NK-92 (cell line): Measurements from ENCODE around the gene B3GAT2.

ENCODE experiments used
- DNase-seq: peaks from one replicate; lab custom pipeline; 2025; ENCODE audit not compliant: unreplicated experiment; lab: John Stamatoyannopoulos, UW

Gene B3GAT2

GRCh38 chr6:70844301-70844700 lies 112.6 kb downstream of the B3GAT2 start:
- no peak for DNase-seq

DNA sequence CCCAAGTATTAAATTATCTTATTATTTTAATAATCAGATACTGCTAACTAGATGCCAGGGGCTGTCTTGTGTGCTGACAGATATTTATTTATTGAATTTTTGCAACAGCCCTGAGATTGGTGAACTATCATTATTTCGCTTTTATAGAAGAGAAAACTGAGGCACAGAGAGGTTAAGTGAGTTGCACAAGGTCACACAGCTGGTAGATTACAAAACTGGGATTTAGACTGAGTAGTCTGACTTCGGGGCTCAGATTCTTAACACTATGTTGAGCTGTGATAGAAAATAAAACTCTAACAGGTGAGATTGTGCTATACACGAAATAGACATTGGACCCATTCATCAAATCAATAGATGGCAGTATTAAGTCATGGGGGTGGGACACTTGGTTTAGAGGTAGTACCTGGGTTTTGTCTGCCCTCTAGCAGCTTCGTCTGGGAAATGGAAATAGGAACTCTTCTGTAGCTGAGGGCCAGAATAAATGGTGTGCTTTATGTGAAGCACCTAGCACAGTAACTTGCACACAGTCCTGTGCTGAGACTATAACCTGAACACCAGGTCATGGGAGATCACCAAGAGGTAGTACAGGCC lies 113.4 kb downstream of the B3GAT2 start:
- no peak for DNase-seq

- no peak for DNase-seq
Measured at GRCh38 chr6:70842541-70842940, 114.3 kb downstream of the B3GAT2 start.

- no peak for DNase-seq
Measured at GRCh38 chr6:70841112-70841511, 115.7 kb downstream of the B3GAT2 start.

DNA sequence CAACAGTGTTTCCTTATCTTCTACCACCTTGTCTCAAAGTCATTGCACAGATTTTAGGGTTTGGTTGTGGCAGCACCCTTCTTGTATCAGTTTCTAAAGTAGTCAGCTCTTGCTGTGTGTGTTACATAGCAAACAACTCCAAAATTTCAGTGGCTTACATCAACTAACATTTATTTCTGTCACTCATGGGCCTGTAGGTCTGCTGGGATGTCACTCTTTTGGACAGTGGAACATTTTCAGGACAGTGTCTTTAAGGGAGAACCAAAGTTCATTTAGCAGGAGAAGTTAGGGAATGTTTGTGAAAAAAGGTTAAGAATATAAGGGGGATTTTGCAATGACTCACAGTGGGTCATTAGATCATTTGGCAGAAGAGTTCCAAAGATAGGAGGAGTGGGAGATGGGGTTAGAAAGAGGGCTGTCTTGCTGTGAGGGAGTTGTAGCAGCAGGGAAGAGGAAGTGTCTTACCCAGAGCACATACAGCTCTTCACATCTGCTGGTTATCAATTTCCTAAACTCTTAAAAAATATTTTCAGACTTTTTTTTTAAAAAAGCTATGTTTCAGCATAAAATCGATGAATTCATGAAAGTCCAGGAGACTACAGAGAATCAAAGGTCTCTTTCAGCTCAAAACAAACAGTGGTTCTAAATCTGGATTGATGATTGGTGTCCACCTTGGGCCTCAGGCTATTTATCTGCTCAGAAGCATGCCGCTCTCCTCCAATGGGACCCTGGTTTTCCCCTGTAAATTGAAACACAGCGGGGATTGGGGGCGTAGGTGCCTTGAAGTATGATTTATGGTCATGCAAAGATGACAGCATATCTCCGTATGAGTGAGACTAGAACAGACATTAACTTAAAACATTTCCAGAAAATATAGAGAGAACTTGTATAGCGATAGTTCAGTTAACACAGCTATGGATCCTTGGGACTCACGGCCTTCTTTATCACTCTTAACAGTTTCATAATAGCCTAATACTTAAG lies 117.3 kb downstream of the B3GAT2 start:
- DNase-seq = no peak

- DNase-seq = no peak
Measured at GRCh38 chr6:70838907-70839285, 118.0 kb downstream of the B3GAT2 start.

DNA sequence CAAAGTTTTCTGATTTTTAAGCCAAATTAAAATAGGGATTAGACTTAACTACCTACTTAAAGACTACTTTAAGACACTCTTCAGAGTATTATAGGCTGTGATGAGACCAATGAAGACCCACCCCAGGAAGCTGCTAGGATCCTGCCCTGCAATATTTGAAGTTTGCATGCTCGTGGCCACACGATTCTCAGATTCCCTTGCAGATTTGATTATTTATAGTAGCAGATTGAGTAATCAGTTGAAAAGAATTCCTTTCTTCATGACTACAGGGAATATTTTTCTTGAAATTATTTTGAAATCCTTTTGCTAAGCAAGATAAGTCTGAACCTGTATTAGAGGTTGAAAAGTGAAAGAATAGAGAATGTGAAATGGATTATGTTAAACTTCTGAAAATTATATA lies 122.3 kb downstream of the B3GAT2 start:
- no peak for DNase-seq

DNA sequence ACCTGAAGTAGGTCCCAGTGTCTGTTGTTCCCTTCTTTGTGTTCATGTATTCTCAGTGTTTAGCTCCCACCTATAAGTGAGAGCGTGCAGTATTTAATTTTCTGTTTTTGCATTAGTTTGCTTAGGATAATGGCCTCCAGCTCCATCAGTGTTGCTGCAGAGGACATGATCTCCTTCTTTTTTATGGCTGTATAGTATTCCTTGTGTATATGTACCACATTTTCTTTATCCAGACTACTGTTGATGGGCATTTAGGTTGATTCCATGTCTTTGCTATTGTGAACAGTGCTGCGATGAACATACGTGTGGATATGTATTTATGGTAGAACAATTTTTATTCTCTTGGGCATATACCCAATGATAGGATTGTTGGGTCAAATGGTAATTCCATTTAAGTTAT lies 125.4 kb downstream of the B3GAT2 start:
- DNase-seq = no peak

GRCh38 chr6:70823651-70824050 lies 133.2 kb downstream of the B3GAT2 start:
- no peak for DNase-seq

- no peak for DNase-seq
Measured at GRCh38 chr6:70821751-70822150, 135.1 kb downstream of the B3GAT2 start.

DNA sequence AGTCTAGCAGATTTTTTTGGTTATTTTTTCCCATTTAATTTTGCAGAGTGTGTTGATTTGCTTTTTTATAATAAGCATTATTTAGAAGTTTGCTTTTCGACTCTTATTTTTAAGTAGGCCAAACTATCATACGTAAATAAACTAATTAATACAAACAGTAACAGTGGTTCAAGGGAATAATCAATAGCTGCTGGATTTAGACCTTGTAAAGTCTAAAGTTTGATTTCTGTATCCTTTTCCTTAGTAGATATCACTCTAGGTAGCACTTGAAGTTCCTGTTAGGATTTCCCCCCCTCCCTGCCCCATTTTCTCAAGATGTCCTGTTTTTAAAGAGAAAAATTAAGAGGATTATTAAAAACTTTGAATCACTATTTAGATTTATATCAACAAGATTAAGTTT lies 136.1 kb downstream of the B3GAT2 start:
- no peak for DNase-seq

DNA sequence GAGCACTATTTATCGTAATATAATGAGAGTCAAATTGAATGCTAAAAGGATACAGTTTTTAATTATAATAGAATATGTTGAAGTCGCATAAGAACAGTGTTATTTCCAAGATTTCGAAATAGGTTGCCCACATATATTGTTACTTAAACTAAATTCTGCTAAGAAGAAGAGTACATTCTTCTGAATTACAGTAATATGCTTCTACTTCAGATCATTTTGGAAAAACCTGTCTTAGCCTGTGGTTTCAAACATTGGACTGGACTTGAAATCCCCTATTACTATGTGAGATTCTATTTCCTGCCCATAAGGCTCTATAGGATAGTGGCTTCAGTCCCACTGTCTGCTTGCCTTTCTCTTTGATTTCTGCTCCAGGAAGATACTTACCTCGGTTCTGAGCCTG lies 137.2 kb downstream of the B3GAT2 start:
- DNase-seq = no peak

- DNase-seq = no peak
Measured at GRCh38 chr6:70813885-70814284, 143.0 kb downstream of the B3GAT2 start.

DNA sequence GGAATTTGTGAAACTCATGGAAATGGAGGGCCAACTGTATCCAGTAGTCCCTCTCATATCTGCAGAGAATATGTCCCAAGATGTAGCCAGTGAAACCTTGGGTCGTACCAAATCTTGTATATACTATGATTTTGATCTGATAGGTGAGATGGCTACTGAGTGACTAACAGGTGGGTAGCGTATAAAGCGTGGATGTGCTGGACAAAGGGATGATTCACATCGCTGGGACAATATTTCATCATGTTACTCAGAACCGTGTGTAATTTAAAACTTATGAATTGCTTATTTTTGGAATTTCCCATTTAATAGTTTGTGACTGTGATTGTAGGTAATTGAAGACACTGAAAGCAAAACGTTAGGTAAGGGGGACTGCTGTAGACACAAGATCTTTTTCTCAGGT lies 145.1 kb downstream of the B3GAT2 start:
- no peak for DNase-seq
